NCI-H2196 treated with DMSO at 0.1 percent for 48 hours (cell line): ENCODE results near the gene EPS8L2.
"Not testable (repeated sequence)": the region's sequence is repeated elsewhere in the genome, so short reads cannot be mapped to it uniquely, and the experiment has no call there.

ENCODE experiments used
- DNase-seq: peaks from one replicate; lab custom pipeline; 2025; ENCODE audit not compliant: unreplicated experiment; lab: John Stamatoyannopoulos, UW

EPS8L2 gene

GRCh38 chr11:689625-690024 lies 16.4 kb upstream of the EPS8L2 start:
- DNase-seq: no peak

- DNase-seq: not testable (repeated sequence)
These were observed 15.8 kb upstream of the EPS8L2 start for GRCh38 chr11:690244-690643.

- DNase-seq: no peak
These were observed 15.0 kb upstream of the EPS8L2 start for GRCh38 chr11:690738-691633.

DNA sequence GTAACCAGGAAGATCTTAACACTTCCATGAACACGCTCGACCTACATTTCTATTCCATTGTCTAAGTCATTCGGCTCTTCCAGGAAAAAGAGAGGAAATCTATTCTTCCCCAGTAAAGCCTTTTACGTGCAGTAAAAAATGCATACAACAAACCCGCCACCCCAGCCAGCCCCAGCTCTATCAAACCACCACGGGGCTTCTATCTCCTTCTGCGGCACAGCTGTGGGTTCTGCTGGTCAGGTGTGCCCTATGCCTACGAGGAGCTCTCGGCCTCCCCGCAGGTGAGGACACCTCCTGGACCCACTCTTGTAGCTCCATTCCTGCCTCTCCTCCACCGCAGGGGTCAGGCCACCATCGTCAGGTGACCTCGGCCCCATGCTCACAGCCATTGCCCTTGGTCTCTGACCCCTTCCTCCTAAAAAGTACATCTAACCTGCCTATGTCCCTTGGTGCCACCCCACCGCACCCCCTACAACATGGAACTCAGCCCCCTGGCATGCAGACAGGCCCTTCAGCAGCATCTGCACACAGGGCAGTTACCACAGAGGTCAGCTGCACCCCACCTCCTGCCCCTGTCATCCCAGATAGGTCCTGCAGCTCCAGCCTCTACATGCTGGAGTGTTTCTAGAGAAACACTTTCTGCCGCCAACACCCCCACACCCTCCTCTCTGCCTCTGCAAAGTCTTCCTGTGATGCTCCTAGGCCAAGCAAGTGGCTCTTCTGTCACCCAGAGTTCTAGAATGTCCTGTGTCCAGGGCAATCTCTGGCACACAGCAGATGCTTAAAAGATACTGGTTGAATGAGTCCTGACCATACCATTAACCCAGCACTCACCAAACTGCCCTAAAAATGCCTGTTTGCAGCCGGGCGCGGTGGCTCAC lies 14.1 kb upstream of the EPS8L2 start:
- DNase-seq: no peak

- DNase-seq: no peak
These were observed 13.1 kb upstream of the EPS8L2 start for GRCh38 chr11:692824-693414.

DNA sequence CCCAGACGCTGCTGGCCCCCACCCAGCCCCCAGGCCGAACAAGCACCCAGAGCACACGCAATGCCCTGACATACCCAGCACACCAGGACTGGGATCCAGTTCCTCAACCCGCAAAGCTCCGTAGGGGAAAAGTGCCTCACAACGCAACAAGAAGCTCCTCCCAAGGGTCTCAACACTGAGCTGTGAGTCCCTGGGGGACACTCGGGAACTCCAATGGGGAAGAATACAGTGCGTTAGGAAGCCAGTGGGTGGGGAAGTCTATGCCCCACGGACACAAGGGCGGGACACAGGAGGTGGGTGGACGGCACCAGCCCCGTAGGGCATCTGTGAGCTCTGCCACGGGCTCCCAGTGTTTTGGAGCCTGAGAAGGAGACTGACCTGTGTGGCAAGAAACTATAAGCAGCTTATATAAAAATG lies 12.6 kb upstream of the EPS8L2 start:
- no peak for DNase-seq

- peak; percentile 74 for DNase-seq
These were observed 12.0 kb upstream of the EPS8L2 start for GRCh38 chr11:693887-694562.

DNA sequence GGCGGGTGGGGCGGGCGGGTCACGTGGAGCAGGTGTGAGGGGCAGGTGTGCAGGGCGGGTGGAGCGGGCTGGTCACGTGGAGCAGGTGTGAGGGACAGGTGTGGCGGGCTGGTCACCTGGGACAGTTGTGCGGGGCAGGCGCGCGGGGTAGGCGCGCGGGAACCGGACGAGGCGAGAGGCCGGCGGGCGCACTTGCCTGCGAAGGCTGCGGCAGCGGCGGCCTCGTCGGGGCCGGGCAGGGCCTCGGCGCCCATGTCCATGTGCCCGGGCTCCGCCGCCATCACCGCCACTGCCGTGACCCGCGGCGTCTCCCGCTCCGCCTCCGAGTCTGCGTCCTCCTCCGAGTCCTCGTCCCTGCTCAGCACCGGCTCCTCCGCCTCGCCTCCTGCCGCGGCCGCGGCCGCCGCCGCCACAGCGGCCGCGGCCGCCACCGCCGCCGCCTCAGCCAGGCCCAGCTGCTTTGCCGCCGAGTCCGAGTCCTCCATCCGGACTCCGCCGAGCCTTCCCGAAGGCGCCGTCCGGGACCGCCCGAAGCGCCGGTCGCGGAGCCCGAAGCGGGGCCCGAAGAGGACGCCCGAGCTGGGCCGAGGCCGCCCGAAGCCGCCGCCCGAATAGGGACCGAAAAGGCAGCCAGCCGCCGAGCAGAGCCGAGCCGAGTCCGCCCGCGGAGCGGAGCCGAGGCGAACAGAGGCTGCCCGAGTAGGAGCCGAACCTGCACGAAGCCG lies 11.3 kb upstream of the EPS8L2 start, which contains the start of gene DEAF1:
Gene DEAF1, minus strand, starts transcription at position 660 of the 725 bp plus-strand sequence. Its CDS starts 175 bp downstream, at position 485.
- DNase-seq: peak; percentile 94

- no peak for DNase-seq
These were observed 10.8 kb upstream of the EPS8L2 start for GRCh38 chr11:695288-695537.

DNA sequence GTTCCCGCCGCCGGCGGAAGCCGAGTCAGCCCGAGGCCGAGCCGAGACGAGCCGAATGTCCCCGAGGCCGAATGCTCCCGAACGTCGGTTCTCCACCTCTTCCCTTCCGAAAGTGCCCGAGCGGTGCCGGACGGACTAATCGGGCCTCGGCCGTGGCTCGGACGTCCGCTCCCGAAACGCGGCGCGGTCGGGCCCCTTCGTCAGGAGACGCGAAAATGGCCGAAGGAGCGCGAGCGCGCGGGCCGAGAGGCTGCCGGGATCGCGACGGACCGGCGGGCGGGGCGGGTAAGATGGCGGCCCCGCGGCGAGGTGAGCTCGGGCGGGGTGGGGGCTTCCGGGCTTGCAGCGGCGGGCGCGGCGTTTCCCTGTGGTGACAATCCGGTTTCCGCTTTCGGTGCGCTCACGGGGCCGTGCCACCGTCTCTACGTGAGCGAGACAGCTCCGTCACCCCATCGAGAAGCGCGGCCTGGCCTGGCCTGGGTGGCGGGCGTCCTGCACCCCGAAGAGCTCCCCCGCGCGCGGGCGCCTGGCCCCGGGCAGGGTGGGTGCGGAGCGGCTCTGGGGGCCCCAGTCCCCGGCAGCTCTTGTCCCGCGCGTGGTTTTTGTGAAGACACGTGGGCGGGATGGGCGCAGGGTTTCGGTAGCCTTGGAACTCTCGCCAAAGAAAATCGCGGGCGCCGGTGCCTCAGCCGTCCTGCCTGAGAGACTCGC lies 10.3 kb upstream of the EPS8L2 start, which contains the start of gene TMEM80:
Gene TMEM80, plus strand, starts transcription at position 279 of the 711 bp plus-strand sequence. Its CDS starts 12 bp downstream, at position 291.
- peak; percentile 95 for DNase-seq

GRCh38 chr11:696955-697491 lies 9.0 kb upstream of the EPS8L2 start:
- DNase-seq: no peak

- no peak for DNase-seq
These were observed 8.2 kb upstream of the EPS8L2 start for GRCh38 chr11:697811-698311.

DNA sequence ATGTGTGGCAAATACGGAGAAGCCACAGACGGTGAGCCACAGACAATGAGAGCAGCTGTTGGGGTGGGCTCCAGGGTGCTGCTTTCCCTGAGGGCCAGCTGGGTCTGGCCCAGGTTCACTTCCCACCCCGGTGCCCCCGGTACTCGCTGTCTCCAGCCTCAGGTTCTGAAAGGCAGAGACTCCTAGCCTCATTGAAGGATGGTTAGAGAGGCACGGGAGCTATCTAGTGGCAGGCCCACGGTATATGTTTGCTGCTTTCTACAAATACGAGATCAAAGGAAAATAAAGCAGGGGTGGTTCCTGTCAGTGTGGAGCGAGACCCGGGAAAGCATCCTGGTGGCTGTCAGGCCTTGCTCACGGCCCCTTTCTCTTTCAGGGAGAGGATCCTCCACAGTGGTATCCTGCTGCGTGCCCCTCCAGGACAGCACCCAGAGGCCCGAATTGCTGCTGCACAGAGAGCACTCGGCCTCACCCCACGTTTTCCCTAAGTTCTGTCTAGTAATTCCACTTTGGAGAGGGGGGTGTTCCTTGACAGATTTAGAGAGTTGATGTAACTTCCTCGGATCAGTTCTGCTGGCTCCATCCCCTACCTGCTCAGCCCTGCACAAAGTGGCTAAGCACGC lies 7.4 kb upstream of the EPS8L2 start:
- no peak for DNase-seq

GRCh38 chr11:699116-699508 lies 6.9 kb upstream of the EPS8L2 start:
- no peak for DNase-seq

DNA sequence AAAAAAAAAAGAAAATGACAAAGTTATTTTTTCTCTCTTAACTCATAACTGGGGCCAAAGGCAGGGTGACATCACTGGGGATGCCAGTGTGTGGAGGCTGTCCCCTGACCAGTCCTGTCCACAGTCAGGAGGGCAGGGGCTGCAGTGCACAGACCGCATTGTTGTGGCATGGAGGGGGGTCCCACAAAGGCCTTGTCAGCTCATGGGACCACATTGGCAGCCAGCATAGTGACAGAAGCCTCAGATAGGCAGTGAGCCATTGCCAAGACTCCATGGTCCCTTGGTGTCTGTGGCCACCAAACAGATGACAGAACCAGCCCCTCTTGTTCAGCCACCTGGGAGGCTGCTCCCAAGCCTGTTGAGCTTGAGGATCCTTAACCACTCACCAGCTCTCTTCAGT lies 6.3 kb upstream of the EPS8L2 start:
- DNase-seq: no peak

DNA sequence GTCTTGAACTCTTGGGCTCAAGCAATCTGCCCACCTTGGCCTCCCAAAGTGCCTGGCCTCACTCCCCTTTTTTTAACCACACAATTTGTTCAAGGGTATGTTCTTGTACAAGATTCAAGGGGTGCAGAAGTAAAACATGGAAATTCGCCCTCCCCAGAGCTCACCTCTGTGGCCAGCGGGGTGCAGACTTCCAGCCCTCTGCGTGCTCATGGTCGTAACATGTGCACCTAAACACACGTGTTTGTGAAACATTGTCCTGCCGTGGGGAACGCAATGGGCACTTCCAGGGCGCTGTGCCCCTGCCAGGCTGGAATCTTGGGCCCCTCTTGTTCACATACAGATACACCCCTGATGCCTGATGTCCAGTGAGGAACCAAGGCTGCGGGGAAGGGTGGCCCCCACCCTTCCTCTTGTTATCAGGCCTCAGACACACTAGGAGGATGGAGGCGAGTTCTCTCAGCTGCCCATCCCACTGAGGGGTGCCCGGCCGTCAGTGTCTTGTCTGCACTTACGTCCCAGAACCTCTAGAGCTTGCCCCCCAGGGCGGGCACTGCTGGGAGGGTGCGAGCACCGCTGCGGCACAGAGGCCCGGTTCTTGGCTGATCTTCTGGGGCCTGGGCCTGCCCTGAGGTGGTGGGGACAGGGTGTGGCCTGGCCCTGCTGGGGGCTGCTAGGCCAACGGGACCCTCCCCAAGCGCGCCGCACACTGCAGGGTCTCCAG lies 4.1 kb upstream of the EPS8L2 start:
- DNase-seq: no peak

DNA sequence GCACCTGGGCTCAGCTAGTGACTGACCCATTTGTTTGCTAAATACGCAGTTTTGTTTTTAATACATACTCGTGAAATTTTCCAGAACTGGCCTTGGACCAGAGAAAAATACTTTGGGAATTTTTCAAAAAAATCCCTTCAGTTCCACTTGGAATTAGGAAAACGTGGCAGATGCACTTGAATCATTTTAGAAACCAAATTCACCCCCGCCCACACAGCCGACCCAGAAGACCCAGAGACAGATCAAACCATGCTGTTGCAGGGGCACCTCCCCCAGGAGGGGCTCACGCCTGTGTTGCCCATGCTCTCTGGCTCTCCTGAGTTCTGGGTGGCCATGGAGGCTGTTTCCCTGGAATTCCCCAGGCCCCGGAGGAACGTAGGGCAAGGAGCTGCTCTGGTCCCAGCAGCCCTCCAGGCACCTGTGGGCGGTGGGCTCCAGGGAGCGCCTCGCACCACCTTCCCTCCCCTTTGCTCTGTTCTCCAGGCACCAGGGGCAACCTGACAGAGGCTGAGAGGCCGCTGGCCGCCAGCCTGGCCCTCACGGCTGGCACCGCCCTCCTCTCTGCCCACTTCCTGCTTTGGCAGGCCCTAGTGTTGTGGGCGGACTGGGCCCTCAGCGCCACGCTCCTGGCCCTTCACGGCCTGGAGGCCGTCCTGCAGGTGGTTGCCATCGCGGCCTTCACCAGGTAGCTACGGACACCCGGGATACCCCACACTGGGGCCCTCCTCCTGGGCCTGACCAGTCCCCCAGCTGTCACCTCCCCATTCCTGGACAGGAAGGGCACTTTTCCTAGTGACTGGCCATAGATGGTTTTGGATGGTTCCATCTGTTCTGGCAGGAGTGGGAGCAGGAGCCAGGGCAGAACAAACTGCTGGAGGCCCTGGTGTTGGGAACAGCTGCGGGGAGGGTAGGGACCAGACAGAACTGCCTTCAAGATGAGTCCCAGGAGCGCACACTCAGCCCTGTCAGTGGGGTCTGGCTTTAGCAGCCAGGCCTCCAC lies 3.3 kb upstream of the EPS8L2 start:
- DNase-seq: peak; percentile 67
